Spleen (tissue), 11 donors: ENCODE measurements around the gene ATP9A. TPM values are rescaled to one million over a fixed set of nuclear protein-coding genes. Genes with fewer than 3 reads are reported as not detected.

Experiments used
- DNase-seq: peaks from one replicate; pipeline ENCODE4 v3.0.0-alpha.2; 2020
- H3K27ac ChIP-seq, 8 donors: fragments of 200-600 bp; sonication (generic) in 7 of 8; 1 replicate in 4 of 8; 2 replicates in 4 of 8; pipeline versions ENCODE4 v1.5.0 to v1.8.0; 2016 to 2021; ENCODE audit warnings: inconsistent platforms in 4 of 8, mild to moderate bottlenecking in 4 of 8, moderate library complexity in 1 of 8
- H3K27me3 ChIP-seq, 7 donors: fragments of 200-600 bp; sonication (generic) in 6 of 7; replicated peaks in 1 of 7; 1 replicate in 4 of 7; 2 replicates in 3 of 7; pipeline versions ENCODE4 v1.5.0 to v1.8.0; 2016 to 2021; ENCODE audit warnings: inconsistent platforms in 3 of 7, mild to moderate bottlenecking in 1 of 7
- H3K36me3 ChIP-seq, 6 donors: fragments of 200-600 bp; sonication (generic) in 5 of 6; 1 replicate in 4 of 6; 2 replicates in 2 of 6; pipeline versions ENCODE4 v1.5.0 to v1.8.0; 2016 to 2021; ENCODE audit warnings: inconsistent platforms in 2 of 6
- H3K4me1 ChIP-seq, 6 donors: fragments of 200-600 bp; sonication (generic) in 5 of 6; 1 replicate in 3 of 6; 2 replicates in 3 of 6; pipeline versions ENCODE4 v1.5.0 to v1.8.0; 2016 to 2021; ENCODE audit warnings: inconsistent platforms in 3 of 6
- H3K4me3 ChIP-seq, 8 donors: fragments of 200-600 bp; sonication (generic) in 7 of 8; 1 replicate in 4 of 8; 2 replicates in 4 of 8; pipeline versions ENCODE4 v1.5.0 to v1.8.0; 2016 to 2021; ENCODE audit warnings: inconsistent platforms in 4 of 8, mild to moderate bottlenecking in 4 of 8, moderate library complexity in 2 of 8
- H3K9me3 ChIP-seq, 8 donors: fragments of 200-600 bp; sonication (generic) in 7 of 8; 1 replicate in 4 of 8; 2 replicates in 4 of 8; pipeline versions ENCODE4 v1.5.0 to v1.8.0; 2016 to 2021; ENCODE audit warnings: inconsistent platforms in 4 of 8
- CTCF ChIP-seq, 11 experiments: fragments of 200-600 bp in 7 of 11; fragments of 450-650 bp in 4 of 11; sonication (generic) in 4 of 11; IDR thresholded peaks in 8 of 11; conservative IDR thresholded peaks in 3 of 11; 1 replicate in 7 of 11; 2 replicates in 4 of 11; pipeline versions ENCODE4 v1.4.0 to v1.8.0; 2016 to 2021; ENCODE audit warnings: antibody characterized with exemption in 11 of 11, inconsistent platforms in 4 of 11, mild to moderate bottlenecking in 1 of 11
- POLR2A ChIP-seq, 3 donors: fragments of 450-650 bp; IDR thresholded peaks; one replicate each; pipeline ENCODE4 v1.5.1; 2017; ENCODE audit warnings: antibody characterized with exemption in 3 of 3, mild to moderate bottlenecking in 1 of 3
- POLR2AphosphoS5 ChIP-seq, 3 donors: sonication (generic); formaldehyde crosslinking; IDR thresholded peaks; one replicate each; pipeline ENCODE4 v1.5.1; 2017; ENCODE audit warnings: antibody characterized with exemption in 3 of 3
- WGBS, 5 donors: extraction: QIAGEN DNeasy Blood & Tissue Kit in 3 of 5; methylation state at CpG; one replicate each; pipeline versions ENCODE4 v1.1.5 to v1.1.7; 2013 to 2018; 5-methylcytosine and 5-hydroxymethylcytosine counted together
- intact Hi-C: fragments of 100-400 bp; cut with DNase I; formaldehyde crosslinking; loops from one replicate; pipeline ENCODE4 v1.15.0; 2023; ENCODE audit warnings: low total_unique reads
- polyA plus RNA-seq, 3 donors: library from polyadenylated mRNA; stranded (reverse); fragments of 200-250 nt; gene quantifications; one replicate each; pipeline ENCODE4 v1.2.1, GENCODE V29; 2013
- total RNA-seq, 7 donors: library from RNA; depleted of rRNA in 3 of 7; stranded (reverse); fragments of >200 nt in 3 of 7; fragmentation: NEBNext Ultra II Directional in 4 of 7; extraction: Animal tissue kit (Norgen Biotek cat#: 25700) in 4 of 7; gene quantifications; one replicate each; pipeline versions ENCODE4 v1.1.0 to v1.2.1, GENCODE V29; 2016 to 2021
- donor health status: healthy with polysubstance abuse.
- donor health status: DM: no; HTN: no; CAD: no; lungs with moderate emphysema.
- donor health status: DM: no; HTN: no; CAD: no.
- donor health status: Bipolar disorder and iron deficiency.
- donor health status: healthy.
- donor health status: DM: no; HTN: no; CAD: no.
- donor health status: DM: yes; HTN: yes; CAD: no.

The ATP9A gene
- total and polyA plus RNA-seq, 10 donors: 0.37 to 11.5 (median 7.6) TPM

GRCh38 chr20:51720384-51720783 lies 47.8 kb downstream of the ATP9A start:
- no peak overlapping the region for H3K4me3 ChIP-seq
- no peak overlapping the region for H3K27ac ChIP-seq
- no peaks in the 10 kb centered on the region for H3K9me3 ChIP-seq
- intact Hi-C loops: no loop called here
- H3K4me1 ChIP-seq: no peaks in the 10 kb centered on the region
- no peak for DNase-seq
- TF ChIP-seq POLR2A (IDR thresholded peaks at IDR 0.05) (no peak), POLR2AphosphoS5 (IDR thresholded peaks at IDR 0.05) (no peak), CTCF (IDR thresholded peaks at IDR 0.05 in 8 of 11, conservative IDR thresholded peaks at IDR 0.05 in 3 of 11) (no peak)
- H3K36me3 ChIP-seq: peaks cover 0 to 11% (median 0%) of the 10 kb centered on the region in 6 donors
- 88 to 97% (median 92%) methylated on average over 9 of the region's 9 CpGs for WGBS, 5 donors
- no peaks in the 10 kb centered on the region for H3K27me3 ChIP-seq

- intact Hi-C loops: no loop called here
- no peak for DNase-seq
- H3K36me3 ChIP-seq: peaks cover 0 to 6% (median 0%) of the 10 kb centered on the region in 6 donors
Measured at GRCh38 chr20:51715856-51716185, 52.4 kb downstream of the ATP9A start.

DNA sequence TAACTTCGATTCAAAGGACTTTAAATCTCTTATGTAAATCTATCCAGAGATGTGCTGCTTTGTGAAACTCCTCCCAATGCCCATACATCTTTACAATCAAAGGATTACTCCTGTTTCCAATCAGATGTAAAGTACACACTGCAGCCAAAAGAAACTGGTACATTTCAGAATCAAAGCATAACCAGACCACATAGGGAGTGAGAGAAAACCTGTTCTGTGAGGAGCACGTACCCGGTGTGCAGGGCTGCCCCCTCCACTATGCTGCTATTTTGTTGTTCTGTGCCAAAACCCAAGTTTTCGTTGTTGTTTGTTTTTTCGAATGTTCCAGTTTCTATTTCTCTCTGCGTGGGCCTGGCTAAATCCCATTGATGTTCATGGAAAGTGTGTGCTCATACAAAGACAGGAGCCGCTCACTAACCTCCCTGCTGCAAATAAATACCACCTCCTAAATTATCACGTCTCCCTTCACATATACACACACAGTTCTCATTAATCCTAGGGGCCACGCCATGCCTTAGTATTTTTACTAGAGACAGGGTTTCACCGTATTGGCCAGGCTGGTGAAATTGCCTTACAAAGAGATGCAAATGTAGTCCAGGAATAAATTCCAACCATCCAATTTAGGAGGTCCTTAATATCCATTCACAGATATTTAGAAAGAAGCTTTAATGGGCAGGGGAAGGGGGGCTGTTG lies 52.9 kb downstream of the ATP9A start:
- WGBS, 5 donors: 70 to 82% (median 78%) methylated on average over 10 of the region's 10 CpGs
- H3K4me3 ChIP-seq: no peak overlapping the region
- H3K4me1 ChIP-seq: no peaks in the 10 kb centered on the region
- DNase-seq: no peak
- no peaks in the 10 kb centered on the region for H3K9me3 ChIP-seq
- intact Hi-C loops: no loop called here
- H3K27me3 ChIP-seq: no peaks in the 10 kb centered on the region
- H3K36me3 ChIP-seq: peaks cover 0 to 6% (median 0%) of the 10 kb centered on the region in 6 donors
- no peak overlapping the region for H3K27ac ChIP-seq
- TF ChIP-seq POLR2AphosphoS5 (IDR thresholded peaks at IDR 0.05): no peak
- TF ChIP-seq CTCF (IDR thresholded peaks at IDR 0.05 in 8 of 11, conservative IDR thresholded peaks at IDR 0.05 in 3 of 11): no peak
- no peak for TF ChIP-seq POLR2A (IDR thresholded peaks at IDR 0.05)

More at GRCh38 chr20:51715856-51716185, 52.4 kb downstream of the ATP9A start:
- H3K4me1 ChIP-seq: no peaks in the 10 kb centered on the region
- TF ChIP-seq POLR2A (IDR thresholded peaks at IDR 0.05) (no peak), CTCF (IDR thresholded peaks at IDR 0.05 in 8 of 11, conservative IDR thresholded peaks at IDR 0.05 in 3 of 11) (no peak), POLR2AphosphoS5 (IDR thresholded peaks at IDR 0.05) (no peak)
- WGBS, 5 donors: 55 to 81% (median 69%) methylated on average over 1 of the region's 1 CpG
- H3K27ac ChIP-seq: no peak overlapping the region
- H3K27me3 ChIP-seq: no peaks in the 10 kb centered on the region
- no peaks in the 10 kb centered on the region for H3K9me3 ChIP-seq
- no peak overlapping the region for H3K4me3 ChIP-seq

GRCh38 chr20:51713213-51713598 lies 55.0 kb downstream of the ATP9A start:
- H3K4me3 ChIP-seq: no peak overlapping the region
- WGBS, 5 donors: 84 to 96% (median 94%) methylated on average over 4 of the region's 4 CpGs
- no peaks in the 10 kb centered on the region for H3K4me1 ChIP-seq
- no peak overlapping the region for H3K27ac ChIP-seq
- intact Hi-C loops: no loop called here
- H3K9me3 ChIP-seq: no peaks in the 10 kb centered on the region
- DNase-seq: no peak
- H3K36me3 ChIP-seq: peaks cover 0 to 9% (median 0%) of the 10 kb centered on the region in 6 donors
- H3K27me3 ChIP-seq: no peaks in the 10 kb centered on the region
- TF ChIP-seq POLR2AphosphoS5 (IDR thresholded peaks at IDR 0.05): no peak
- no peak for TF ChIP-seq CTCF (IDR thresholded peaks at IDR 0.05 in 8 of 11, conservative IDR thresholded peaks at IDR 0.05 in 3 of 11)
- TF ChIP-seq POLR2A (IDR thresholded peaks at IDR 0.05): no peak
